C4-2B (cell line): Measurements from ENCODE around the gene CIB2.

Source experiments
- ZFX ChIP-seq: fragments of 450-650 bp; IDR thresholded peaks from 2 replicates; pipeline ENCODE4 v1.6.1; 2017
- TF ChIP-seq, protein P1 (sequence below): fragments of 450-650 bp; conservative IDR thresholded peaks from 2 replicates; pipeline ENCODE4 v1.5.1; 2017; ENCODE audit warnings: mild to moderate bottlenecking

DNA sequence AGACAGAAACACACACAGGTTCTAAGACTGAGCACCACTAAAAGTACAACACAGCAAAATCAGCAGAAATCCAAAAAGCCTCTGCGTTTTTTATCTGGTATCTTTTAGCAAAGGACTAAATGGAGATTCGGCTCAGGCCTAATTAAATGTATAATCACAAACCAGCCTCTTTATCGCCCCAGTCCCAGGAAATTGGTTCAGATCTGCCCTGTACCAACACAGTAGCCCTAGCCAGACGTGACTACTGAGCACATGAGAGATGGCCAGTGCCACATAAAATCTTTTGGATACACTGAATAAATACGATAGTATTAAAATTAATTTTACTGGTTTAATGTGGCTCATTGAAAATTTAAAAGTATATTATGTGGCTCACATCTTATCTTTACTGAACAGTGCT lies 73.4 kb downstream of the CIB2 start:
- TF ChIP-seq, protein P1, sequence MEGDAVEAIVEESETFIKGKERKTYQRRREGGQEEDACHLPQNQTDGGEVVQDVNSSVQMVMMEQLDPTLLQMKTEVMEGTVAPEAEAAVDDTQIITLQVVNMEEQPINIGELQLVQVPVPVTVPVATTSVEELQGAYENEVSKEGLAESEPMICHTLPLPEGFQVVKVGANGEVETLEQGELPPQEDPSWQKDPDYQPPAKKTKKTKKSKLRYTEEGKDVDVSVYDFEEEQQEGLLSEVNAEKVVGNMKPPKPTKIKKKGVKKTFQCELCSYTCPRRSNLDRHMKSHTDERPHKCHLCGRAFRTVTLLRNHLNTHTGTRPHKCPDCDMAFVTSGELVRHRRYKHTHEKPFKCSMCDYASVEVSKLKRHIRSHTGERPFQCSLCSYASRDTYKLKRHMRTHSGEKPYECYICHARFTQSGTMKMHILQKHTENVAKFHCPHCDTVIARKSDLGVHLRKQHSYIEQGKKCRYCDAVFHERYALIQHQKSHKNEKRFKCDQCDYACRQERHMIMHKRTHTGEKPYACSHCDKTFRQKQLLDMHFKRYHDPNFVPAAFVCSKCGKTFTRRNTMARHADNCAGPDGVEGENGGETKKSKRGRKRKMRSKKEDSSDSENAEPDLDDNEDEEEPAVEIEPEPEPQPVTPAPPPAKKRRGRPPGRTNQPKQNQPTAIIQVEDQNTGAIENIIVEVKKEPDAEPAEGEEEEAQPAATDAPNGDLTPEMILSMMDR, result no peak
- TF ChIP-seq ZFX, result no peak
